ENCODE measurements around the gene PTAR1.

The PTAR1 gene

GRCh38 chr9:69672596-69673310 lies 87.1 kb downstream of the PTAR1 start:
- peak; percentile 81 for DNase-seq (ENCODE audit: extremely low spot score)
- ChIA-PET CTCF (interaction anchor here (0.7 to 2.4 kb wide), 27 partner anchors 9 to 438 kb away, joined by 3 to 14 read pairs (median 4); no protein-coding TSS in a partner anchor), POLR2A (no interaction called here)
- TF ChIP-seq CTCF (IDR thresholded peaks at IDR 0.05; ENCODE audit: control extremely low read depth, extremely low read depth, low read depth, missing control alignments), result peak; percentile 92

- POLR2A ChIA-PET, result no interaction called here
- peak; percentile 38 for DNase-seq (ENCODE audit: extremely low spot score)
Observed at GRCh38 chr9:69671879-69672595, 87.8 kb downstream of the PTAR1 start, which contains the start of gene APBA1. Gene APBA1 (minus strand): TSS chr9:69672371.

GRCh38 chr9:69671311-69671878 lies 88.4 kb downstream of the PTAR1 start:
- ChIA-PET CTCF (interaction anchor here (1.1 to 2.4 kb wide), 4 partner anchors 10 to 61 kb away, joined by 3 to 14 read pairs (median 4); no protein-coding TSS in a partner anchor), POLR2A (no interaction called here)
- TF ChIP-seq CTCF (IDR thresholded peaks at IDR 0.05; ENCODE audit: control extremely low read depth, extremely low read depth, low read depth, missing control alignments), result no peak
- DNase-seq (ENCODE audit: extremely low spot score), result no peak

More at GRCh38 chr9:69671879-69672595, 87.8 kb downstream of the PTAR1 start, which contains the start of gene APBA1:
- TF ChIP-seq CTCF (IDR thresholded peaks at IDR 0.05; ENCODE audit: control extremely low read depth, extremely low read depth, low read depth, missing control alignments), result no peak
- CTCF ChIA-PET, result interaction anchor here (0.8 to 2.4 kb wide), 14 partner anchors 11 to 439 kb away, joined by 3 to 14 read pairs (median 4); no protein-coding TSS in a partner anchor

GRCh38 chr9:69667306-69667705 lies 92.5 kb downstream of the PTAR1 start:
- no peak for DNase-seq (ENCODE audit: extremely low spot score)
- TF ChIP-seq CTCF (IDR thresholded peaks at IDR 0.05; ENCODE audit: control extremely low read depth, extremely low read depth, low read depth, missing control alignments), result no peak
- POLR2A ChIA-PET, result no interaction called here

GRCh38 chr9:69660304-69660703 lies 99.5 kb downstream of the PTAR1 start:
- CTCF ChIA-PET, result interaction anchor here (3.2 kb wide), 1 partner anchor 12 kb away, joined by 14 read pairs; the partner anchor contains the start of gene APBA1

More at GRCh38 chr9:69667306-69667705, 92.5 kb downstream of the PTAR1 start:
- CTCF ChIA-PET, result interaction anchor here (1.0 kb wide), 1 partner anchor 10 kb away, joined by 3 read pairs; no protein-coding TSS in a partner anchor

More at GRCh38 chr9:69660304-69660703, 99.5 kb downstream of the PTAR1 start:
- no peak for TF ChIP-seq CTCF (IDR thresholded peaks at IDR 0.05; ENCODE audit: control extremely low read depth, extremely low read depth, low read depth, missing control alignments)
- DNase-seq (ENCODE audit: extremely low spot score), result no peak
- POLR2A ChIA-PET, result no interaction called here
